Measurements from ENCODE around the gene OPRD1. TPM values are rescaled to one million over a fixed set of nuclear protein-coding genes. Genes with fewer than 3 reads are reported as not detected.

OPRD1 gene
- total and polyA plus RNA-seq, 2 of the 4 experiments (the other 2 are of a cell fraction): under 0.01 TPM; not detected in 1

DNA sequence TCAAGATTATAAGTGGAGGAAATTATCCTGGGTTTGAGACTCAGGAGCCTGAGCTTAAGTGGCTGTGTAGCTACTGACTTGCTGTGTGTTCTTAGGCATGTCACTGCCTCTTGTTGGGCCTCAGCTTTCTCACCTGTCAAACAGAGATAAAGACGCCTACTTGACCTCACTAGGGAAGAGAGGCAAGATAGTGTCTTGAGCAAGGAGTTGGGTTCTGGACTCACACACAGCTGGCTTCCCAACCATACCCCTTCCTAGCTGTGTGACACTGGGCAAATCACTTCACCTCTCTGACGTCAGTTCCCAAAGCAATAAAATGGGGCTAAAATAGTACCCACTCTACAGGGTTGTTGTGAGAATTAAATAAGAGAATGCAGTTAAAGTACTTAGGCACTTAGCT is 90.8 kb downstream of the OPRD1 start:
- H3K18ac ChIP-seq (ENCODE audit: low read depth, low read length): no peak overlapping the region
- peaks cover 3% of the 10 kb centered on the region; the same call in 1 of the 2 replicates for H3K27me3 ChIP-seq (ENCODE audit: control insufficient read depth, insufficient read depth, low read length)
- H2BK15ac ChIP-seq (ENCODE audit: low read depth, low read length): no peak overlapping the region
- ChIA-PET POLR2A (ENCODE audit: unreplicated experiment) (no interaction called here), CTCF (interaction anchor here (0.7 kb wide), 1 partner anchor 70 kb away, joined by 4 read pairs; no protein-coding TSS in a partner anchor)
- no TSS peak for BruUV-seq (replicated peaks)
- no peak overlapping the region for H2AK5ac ChIP-seq (ENCODE audit: low read depth, low read length)
- H3K4me3 ChIP-seq (ENCODE audit: insufficient read depth, low read depth, low read length): no peak overlapping the region
- no peak overlapping the region for H2BK20ac ChIP-seq (ENCODE audit: low read depth, low read length)
- in situ Hi-C loops (cut with MboI; ENCODE audit: low sequenced_read_pairs) (no loop called here), dilution Hi-C loops (cut with HindIII; ENCODE audit: low sequenced_read_pairs, unreplicated experiment) (no loop called here), intact Hi-C loops (cut with micrococcal nuclease) (no loop called here)
- no peak overlapping the region for H2AK9ac ChIP-seq (replicated peaks; ENCODE audit: low read depth, low read length, poor library complexity)
- H3K9ac ChIP-seq (ENCODE audit: low read depth, low read length): no peak overlapping the region
- no peak overlapping the region for H2BK120ac ChIP-seq (ENCODE audit: low read depth, low read length)
- DNase-seq (no peak), ATAC-seq (ENCODE audit: low read depth) (no peak)
- no peak overlapping the region for H4K8ac ChIP-seq (ENCODE audit: low read depth in 2 of 2, low read length in 2 of 2)
- H3K36me3 ChIP-seq (ENCODE audit: control insufficient read depth, insufficient read depth, low read length): no peaks in the 10 kb centered on the region
- no peaks in the 10 kb centered on the region; the same call in 1 of the 2 replicates for H3K4me1 ChIP-seq (ENCODE audit: control insufficient read depth, insufficient read depth, low read length)
- no peak overlapping the region for H4K5ac ChIP-seq (ENCODE audit: low read depth, low read length)
- no peak for TF ChIP-seq NFE2L2 (IDR thresholded peaks at IDR 0.05; ENCODE audit: low read depth, low read length)
- no peak for TF ChIP-seq POLR2A (IDR thresholded peaks at IDR 0.05; ENCODE audit: low read depth, low read length)
- TF ChIP-seq MXI1 (IDR thresholded peaks at IDR 0.05; ENCODE audit: borderline replicate concordance, low read depth, low read length): no peak
- no peak for TF ChIP-seq MAZ (IDR thresholded peaks at IDR 0.05; ENCODE audit: borderline replicate concordance, low read depth, low read length)
- no peak for TF ChIP-seq CHD1 (IDR thresholded peaks at IDR 0.05; ENCODE audit: low read depth, low read length)
- WGBS, 2 experiments (ENCODE audit: extremely low coverage in 2 of 2, insufficient read length in 1 of 2): no CpG with 5 or more reads among the region's 2 CpGs
- no peak overlapping the region for H3K27ac ChIP-seq (ENCODE audit: insufficient read depth, low read length)
- no peaks in the 10 kb centered on the region for H3K9me1 ChIP-seq (ENCODE audit: insufficient read depth, low read length)
- no peak overlapping the region for H3K56ac ChIP-seq (ENCODE audit: extremely low read depth, insufficient read depth, low read length)
- H4K91ac ChIP-seq (ENCODE audit: insufficient read depth, low read depth, low read length): no peak overlapping the region
- H3K4ac ChIP-seq (ENCODE audit: low read depth, low read length): no peak overlapping the region
- H3K9me3 ChIP-seq (ENCODE audit: control insufficient read depth, insufficient read depth, low read length): no peaks in the 10 kb centered on the region; the same call in 1 of the 2 replicates
- H3K23ac ChIP-seq (ENCODE audit: low read depth, low read length): no peak overlapping the region
- no peaks in the 10 kb centered on the region for H4K20me1 ChIP-seq (ENCODE audit: insufficient read depth, low read length)
- H2AFZ ChIP-seq (replicated peaks; ENCODE audit: low read length, poor library complexity): no peak overlapping the region
- H3K4me2 ChIP-seq (ENCODE audit: low read depth, low read length): no peak overlapping the region
- no peak overlapping the region for H3K14ac ChIP-seq (replicated peaks; ENCODE audit: low read depth, low read length)
- no peak overlapping the region for H2BK5ac ChIP-seq (ENCODE audit: low read depth, low read length, poor library complexity, severe bottlenecking)
- no peaks in the 10 kb centered on the region for H3K79me1 ChIP-seq (ENCODE audit: low read depth in 1 of 2, low read length in 2 of 2)
